Left renal pelvis (tissue), 4 donors: Measurements from ENCODE around the gene HHIPL2. TPM values are rescaled to one million over a fixed set of nuclear protein-coding genes. Genes with fewer than 3 reads are reported as not detected.

Experiments
- DNase-seq, 4 donors: peaks; one replicate each; pipeline ENCODE4 v3.0.0-alpha.2; 2013; ENCODE audit warnings: low read depth in 4 of 4, low spot score in 3 of 4
- polyA plus RNA-seq, 4 donors: library from polyadenylated mRNA; unstranded; fragments of 120-200 nt; gene quantifications; one replicate each; pipeline ENCODE4 v1.2.1, GENCODE V29; 2013; ENCODE audit not compliant: insufficient read length in 4 of 4

HHIPL2 gene
- 1 to 10 TPM in 2 of 4 donors, under 1 TPM in 2; 0.44 to 1.2 (median 0.83) TPM for polyA plus RNA-seq

DNA sequence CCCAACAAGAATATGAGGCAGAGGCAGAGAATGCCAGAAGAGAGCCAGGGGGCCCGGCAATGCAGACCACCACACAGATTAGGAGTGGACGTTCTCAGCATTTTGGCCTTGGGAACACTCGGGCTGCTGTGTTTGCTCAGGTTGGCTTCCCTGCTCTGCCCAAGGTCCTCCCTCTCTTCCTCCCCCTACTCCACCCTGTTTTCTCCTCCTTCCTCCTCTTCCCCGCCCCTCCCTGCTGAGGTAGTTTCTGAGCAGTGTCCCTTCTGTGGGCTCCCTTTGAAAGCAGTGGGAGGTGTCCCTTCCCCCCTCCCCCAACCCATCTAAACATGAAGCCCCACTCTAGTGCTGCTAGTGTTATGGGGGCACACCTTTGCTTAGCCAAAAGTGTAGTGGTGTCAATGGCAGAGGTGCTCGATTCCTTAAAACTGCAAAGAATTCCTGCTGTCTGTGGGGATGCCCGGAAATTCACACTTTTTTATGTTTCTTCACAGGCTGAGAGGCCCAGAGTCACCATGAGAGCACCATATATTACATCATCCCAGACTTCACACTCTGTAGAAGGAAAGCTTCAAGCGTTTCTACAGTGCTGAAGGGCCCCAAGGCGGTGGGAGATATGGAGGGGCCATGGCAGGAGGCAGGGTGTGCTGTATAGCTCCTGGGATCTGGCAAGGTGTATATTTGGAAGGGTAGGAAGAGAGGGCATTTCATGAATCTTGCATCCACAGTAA, at the start of gene HHIPL2:
Gene HHIPL2 (minus strand): TSS at position 161 of the 728 bp plus-strand sequence. CDS start 60 bp downstream, at position 101.
- no peak for DNase-seq

DNA sequence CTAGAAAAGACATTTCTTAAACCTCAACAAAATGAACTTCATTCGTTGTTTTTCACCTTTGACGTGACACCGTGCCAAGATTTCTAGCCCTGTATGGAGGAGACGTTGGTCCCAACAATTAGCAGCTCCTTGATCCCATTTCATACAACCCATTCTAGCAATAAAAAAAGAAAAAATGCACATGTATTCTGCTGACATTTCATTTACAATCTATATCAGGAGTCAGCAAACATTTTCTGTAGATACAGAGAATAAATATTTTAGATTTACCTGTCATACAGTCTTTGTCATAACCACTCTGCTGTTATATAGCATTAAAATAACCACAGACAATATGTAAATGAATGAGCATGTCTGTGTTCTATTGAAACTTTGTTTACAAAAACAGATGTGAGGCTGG, 48.8 kb upstream of the HHIPL2 start:
- DNase-seq: no peak

DNA sequence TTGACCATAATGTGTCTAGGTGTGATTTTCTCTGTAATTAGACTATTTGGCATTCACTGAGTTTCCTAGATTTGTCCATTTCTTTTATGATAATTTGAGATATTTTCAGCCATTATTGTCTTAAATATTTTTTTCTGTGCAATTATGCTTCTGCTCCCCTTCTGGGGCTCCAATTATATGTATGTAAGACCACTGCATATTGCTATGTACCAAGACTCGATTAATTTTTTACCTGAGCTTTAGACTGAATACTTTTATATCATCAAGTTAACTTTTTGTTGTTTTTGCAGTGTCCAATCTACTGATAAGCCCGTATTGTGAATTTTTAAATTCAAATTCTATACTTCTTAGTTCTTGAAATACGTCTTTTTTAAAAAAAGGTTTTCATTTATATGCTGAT, 46.9 kb upstream of the HHIPL2 start:
- DNase-seq: no peak

DNA sequence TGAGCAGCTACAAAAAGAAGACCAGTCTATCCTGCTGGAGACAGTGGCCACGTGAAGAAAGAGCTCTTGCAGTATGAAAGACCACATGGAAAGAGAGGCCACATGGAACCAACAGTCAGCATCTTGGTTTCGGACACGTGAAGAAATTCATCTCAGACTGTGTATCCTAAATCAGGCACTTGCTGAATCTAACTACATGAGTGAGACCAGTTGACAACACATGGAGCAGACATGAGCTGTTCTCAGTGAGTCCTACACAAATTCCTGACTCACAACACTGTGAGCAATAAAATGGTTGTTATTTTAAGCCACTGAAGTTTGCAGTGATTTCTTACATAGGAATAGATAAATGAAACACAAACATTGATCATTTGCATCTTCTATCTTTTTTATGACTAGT, 44.3 kb upstream of the HHIPL2 start:
- no peak for DNase-seq

DNA sequence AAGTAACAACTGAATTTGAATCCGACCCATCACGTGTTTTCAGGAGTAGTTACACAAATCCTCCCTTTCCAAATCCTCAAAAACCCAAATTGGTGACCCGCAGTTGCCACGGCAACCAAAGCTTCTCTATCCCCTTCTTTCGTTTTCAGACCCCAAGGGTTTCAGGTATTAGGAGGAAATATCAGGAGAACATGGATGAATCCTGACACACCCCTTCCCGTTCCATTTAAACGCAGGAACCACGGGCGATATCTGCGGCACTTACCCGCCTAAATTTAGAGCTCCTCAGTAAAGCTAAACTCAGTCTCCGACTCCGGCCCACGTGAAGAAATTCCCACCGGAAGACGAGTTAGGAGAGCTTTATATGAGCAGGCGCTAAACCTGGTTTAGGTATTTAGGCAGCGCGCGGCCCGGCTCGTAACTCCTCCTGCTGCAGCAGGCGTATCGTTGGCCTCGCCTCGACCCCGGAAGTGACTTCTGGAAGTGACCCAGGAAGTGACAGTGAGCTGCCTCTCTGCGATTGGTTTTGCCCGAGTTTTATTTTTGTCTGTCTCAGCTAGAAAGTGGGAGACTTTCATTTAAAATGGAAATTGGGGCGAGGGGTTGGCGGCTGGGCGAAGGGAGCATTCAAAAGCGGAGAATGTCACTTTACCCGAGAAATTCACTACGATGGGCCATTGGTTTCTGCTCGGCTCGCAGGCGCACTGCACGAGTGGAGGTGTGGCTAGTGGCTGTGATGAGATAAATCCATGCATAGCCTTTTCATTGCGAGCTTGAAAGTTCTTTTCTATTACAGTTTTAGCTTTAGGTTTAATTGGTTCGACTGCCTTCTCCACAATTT, 41.8 kb upstream of the HHIPL2 start, which contains the start of gene TAF1A:
Gene TAF1A (minus strand): TSS at position 472 of the 841 bp plus-strand sequence.
- DNase-seq: peak; percentile 70 to 79 (median 76)

DNA sequence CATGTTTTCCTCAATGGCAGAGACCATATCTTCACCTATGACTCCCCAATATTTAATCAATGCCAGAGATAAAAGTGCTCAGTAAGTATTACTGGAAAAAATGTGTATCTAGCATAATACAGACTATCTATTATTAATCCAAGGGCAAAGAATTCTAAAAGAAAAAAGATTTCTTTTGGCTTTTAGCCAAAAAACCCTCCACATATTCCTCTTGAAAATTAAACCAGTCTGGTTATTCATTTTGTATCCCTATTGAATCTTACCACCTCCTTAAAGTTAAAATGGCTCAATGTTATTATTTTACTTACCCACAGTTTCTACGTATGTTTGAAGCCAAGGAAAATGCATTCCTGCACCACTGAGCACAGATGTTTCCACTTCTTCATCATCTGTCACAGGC, 40.2 kb upstream of the HHIPL2 start:
- no peak for DNase-seq

DNA sequence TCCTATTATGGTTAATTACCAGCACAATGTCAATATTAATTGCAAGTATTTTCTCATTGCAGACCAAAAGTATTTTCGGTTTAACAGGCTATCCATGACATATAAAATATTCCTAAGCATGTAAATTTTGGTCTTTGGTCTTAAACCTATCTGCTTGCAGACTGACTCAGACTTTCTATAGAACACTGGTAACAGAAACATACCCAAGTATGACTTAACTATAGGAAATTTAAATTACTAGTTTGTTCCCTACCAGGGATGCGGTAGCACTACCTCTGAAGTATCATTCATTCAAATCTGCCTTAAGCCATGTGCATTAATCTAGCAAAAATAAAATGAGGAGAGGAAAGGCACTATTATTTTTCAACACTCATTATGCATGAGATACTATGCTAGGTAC, 38.9 kb upstream of the HHIPL2 start:
- no peak for DNase-seq

DNA sequence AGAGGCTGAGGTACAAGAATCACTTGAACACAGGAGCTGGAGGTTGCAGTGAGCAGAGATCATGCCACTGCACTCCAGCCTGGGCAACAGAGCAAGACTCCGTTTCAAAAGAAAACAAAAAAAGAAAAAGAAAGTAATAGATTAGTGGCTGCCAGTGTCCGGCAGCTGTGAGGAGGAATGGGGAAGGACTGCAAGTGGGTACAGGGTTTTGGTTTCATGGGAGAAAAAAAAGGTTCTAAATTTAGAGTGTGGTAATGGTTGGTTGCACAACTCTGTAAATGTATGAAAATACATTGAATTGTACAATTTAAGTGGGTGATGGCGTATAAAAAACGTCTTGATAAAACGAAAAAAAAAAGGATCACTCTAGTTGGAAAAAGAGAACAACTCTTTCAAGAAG, 35.2 kb upstream of the HHIPL2 start:
- no peak for DNase-seq

DNA sequence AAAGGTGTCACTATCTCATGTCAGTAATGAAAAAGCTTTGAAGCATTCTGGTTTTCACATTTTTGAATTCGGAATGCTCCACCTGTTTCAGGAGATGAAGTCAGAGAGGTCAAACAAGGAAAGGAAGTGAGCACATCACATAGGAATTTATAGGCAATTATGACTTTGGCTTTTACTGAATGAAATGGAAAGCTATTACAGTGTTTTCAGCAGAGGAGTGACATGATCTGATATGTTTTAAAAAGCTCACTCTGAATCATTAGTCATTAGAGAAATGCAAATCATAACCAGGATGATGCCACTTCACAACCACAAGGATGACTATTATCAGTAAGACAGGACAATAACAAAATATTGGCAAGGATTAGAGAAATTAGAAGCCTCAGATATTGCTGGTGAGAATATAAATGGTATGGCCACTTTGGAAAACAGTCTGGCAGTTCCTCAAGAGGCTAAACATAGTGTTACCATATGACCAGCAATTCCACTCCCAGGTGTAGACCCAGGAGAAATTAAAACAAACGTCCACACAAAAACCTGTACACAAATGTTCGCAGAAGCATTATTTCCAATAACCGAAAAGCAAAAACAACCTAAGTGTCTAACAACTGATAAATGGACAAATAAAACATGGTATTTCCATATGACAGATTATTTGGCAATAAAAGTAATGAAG, 34.3 kb upstream of the HHIPL2 start:
- DNase-seq: no peak

DNA sequence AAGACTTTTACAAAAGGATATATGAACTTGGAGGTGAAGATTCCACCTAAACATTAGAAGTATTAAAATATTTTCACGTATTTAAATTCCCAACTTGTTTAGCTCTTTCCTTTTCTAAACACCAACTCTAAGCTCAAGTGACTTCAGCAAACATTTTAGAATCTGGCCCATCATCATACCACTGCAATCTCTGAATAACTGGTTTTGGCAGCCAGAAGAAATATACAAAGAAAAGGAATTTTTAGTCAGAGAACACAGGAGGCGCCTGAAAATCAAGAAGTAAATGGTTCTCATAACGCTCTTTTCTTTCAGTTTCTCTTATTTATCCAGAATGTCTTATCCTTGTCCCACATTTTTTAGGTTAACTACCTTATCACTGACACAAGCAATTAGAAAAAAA, 31.4 kb upstream of the HHIPL2 start:
- no peak for DNase-seq

DNA sequence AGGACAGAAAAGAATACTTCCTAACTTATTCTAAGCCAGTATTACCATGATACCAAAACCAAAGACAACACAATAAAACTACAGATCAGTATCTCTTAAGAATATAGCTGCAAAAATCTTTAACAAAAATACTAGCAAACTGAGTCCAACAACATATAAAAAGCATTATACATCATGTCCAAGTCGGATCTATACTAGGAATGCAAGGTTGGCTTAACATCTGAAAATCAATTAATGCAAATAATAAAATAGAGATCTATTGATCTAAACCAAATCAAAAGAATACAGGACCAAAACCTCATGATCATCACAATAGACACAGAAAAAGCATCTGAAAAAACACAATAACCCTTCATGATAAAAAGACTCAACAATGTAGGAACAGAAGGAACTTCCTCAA, 22.9 kb upstream of the HHIPL2 start:
- DNase-seq: no peak

DNA sequence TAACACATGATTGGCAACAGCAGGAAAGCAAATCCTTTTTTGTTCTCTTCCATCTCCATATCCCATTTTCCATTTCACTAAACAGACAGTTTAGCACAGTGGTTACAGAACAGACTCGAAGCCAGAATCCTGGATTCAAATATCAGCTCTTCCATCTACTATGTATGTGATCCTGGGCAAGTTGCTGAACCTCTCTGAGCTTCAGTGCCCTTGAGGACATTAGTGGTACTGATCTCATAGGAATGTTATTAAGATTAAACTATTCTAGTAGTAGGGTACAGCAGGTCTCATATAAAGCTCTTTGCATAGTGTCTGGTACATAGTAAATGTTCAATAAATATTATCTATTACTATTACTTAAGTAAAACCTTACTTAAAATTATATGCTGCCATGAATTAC, 13.8 kb upstream of the HHIPL2 start:
- DNase-seq: no peak

DNA sequence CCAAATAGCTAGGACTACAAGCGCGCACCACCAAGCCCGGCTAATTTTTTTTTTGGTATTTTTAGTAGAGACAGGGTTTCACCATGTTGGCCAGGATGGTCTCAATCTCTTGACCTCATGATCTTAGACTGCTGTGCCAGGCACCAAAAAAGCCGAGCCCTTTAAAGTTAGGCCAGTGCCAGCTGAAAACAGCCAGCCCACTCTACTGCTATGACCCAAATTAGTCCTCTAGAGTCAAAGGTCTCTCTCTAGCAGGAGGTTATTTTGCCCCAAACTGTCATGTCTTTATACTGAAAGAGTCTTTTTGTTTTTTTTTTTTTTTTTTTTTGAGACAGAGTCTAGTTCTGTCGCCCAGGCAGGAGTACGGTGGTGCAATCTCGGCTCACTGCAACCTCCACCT, 9.7 kb upstream of the HHIPL2 start:
- no peak for DNase-seq

DNA sequence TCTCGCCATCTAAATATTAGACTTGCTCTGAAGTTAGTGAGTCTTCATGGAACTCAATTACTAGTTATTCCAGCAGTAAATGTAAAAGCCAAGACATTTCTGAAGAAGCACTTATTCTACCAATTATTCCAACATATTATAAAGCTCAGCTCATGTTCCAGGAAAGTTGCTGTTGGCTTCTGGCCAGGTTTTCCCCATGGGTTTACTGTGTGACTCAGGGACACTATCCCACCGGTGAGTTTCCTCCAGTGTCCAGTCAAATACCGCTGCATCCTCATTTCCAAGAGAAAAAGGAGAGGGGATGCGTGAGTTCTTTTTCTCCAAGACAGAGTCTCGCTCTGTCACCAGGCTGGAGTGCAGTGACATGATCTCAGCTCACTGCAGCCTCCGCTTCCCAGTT, 9.2 kb upstream of the HHIPL2 start:
- DNase-seq: no peak

DNA sequence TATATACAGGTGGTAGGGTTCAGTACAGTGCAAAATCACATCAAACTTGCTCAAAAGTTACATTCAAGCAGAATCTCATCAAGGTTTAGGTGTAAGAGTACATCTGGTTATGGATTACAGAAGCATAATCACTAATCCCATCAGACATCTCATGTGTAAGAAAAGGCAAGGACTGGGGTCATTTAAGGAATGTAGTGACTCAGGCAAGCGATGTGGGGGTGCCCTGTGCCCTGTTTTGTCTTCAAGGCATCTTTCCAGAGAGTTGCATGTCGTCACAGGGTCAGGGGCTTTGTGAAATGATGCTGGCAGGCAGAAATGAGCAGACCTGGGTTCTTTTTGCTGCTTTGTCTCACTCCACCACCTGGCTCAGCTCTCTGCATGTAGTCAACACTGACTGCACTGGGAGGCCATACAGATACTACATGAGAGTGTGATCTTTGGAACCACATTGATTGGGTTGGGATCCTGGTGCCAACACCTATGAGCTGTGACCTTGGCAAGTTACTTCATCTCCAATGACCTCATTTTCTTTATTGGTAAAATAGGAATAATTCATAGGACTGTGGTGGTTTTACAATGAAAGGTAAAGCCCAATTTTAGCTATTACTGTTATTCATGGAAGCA, 8.2 kb upstream of the HHIPL2 start:
- no peak for DNase-seq

DNA sequence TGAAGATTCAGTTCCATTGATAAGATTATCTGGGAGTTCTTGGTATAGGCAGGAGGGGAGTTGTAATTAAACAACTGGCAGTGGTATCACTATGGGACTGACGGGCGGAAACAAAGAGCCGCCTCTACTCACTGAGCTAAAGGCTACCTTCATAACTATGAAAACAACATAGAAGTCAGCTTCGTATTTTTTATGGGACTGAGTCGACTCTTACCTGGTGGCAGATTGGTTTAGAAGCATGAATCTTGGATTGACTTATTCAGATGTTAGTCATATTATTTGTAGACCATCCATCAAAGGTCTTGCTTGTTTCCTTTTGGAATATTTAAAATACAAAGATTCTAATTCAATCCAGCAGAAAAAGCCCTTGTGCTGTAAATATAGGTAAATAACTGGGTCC, 6.3 kb upstream of the HHIPL2 start:
- no peak for DNase-seq

DNA sequence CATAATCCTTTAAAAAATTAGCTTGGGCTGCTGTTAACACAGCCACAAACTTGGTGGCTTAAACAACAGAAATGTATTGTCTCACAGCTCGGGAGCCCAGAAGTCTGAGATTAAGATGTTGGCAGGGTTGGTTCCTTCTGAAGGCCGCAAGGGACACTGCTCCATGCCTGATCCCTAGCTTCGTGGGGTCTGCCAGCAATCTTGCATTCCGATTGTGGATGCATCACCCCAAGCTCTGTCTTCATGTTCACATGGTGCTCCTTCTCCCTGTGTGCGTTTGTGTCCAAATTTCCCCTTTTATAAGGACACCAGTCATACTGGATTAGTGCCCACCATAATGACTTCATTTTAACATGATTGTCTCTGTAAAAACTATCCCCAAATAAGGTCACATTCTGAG, 5.0 kb upstream of the HHIPL2 start:
- DNase-seq: no peak

DNA sequence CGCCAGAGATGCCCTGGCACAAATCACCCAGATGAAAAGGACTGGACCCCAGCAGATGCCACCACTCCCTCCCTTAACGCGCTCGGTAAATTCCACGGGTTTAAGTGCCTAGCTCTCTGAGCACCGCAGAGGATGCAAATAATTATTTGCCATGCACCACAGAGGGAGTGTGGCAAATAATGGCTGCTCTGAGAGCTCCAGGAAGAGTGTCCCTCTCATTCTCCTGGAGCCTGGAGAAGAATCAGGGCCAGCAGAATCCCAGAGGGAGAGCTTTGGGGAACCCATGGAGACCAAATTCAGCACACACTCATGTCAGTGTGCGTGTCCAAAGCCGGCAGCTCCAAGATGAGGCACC, 667 bp downstream of the HHIPL2 start:
- no peak for DNase-seq

DNA sequence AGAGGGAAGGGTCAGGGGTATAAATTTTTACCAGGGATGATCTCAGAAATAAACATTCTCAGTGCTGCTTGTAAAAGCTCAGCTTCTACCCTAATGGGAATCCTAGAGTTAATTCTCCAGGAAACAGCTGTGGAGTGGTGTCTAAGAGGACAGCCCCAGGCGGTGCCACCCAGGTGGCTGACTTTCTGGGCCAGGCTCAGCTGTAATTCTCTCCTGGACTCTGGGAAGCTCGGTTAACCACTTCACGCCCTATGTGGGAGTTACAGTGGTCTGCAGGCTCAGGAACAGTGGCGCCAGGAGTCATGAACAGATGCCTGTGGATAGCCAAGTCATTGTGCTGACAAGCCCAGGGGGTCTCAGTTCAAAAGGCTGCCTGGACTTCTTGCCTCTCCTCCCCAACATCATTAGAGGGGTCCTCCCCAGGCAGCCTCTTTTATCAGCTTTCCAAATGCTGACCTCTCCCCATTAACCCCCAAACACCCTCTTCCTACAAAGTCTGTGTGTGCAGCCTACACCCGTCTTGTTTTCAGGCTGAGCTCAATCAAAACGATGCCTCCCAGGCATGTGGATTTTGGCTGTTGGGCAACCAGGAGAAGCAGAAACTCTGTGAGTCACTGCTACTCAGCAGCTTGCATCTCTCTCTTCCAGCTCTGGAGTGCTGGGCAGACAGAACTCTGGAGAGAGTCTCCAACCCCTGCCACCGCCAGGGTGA, 1.2 kb downstream of the HHIPL2 start:
- DNase-seq: peak in 3 of 4 donors; percentile 1 to 39 (median 12)

DNA sequence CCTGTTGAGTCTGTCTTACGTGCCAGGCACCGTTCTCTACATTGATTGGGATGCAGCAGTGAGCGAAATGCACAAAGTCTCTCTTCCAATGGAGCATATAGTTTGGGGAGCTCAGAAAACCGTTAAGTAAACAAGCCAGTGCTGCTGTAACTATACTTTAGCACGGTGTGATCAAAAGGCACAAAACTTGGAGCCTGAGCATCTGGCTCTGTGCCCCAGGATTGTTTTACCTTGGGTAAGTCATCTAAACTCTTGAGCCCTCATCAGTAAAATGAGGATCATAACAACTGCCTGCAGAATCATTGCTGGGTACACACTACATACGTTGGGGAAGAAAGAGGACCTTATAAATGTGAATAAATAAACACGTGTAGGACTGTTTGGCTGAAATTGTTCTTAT, 1.8 kb downstream of the HHIPL2 start:
- DNase-seq: no peak
